ENCODE results near the gene ITPR2.
"Not testable (repeated sequence)": the region's sequence is repeated elsewhere in the genome, so short reads cannot be mapped to it uniquely, and the experiment has no call there.

The ITPR2 gene

GRCh38 chr12:26699237-26699636, 133.8 kb downstream of the ITPR2 start:
- DNase-seq, result no peak

- no peak for DNase-seq
Measured at GRCh38 chr12:26698186-26698585, 134.8 kb downstream of the ITPR2 start.

GRCh38 chr12:26697217-26697616, 135.8 kb downstream of the ITPR2 start:
- DNase-seq, result no peak

GRCh38 chr12:26696613-26697092, 136.3 kb downstream of the ITPR2 start:
- no peak for DNase-seq

GRCh38 chr12:26696048-26696612, 136.9 kb downstream of the ITPR2 start:
- DNase-seq, result no peak

GRCh38 chr12:26694402-26694801, 138.6 kb downstream of the ITPR2 start:
- no peak for DNase-seq

- DNase-seq, result no peak
Measured at GRCh38 chr12:26692407-26692806, 140.6 kb downstream of the ITPR2 start.

- no peak for DNase-seq
Measured at GRCh38 chr12:26691234-26691970, 141.6 kb downstream of the ITPR2 start.

- no peak for DNase-seq
Measured at GRCh38 chr12:26690601-26691000, 142.4 kb downstream of the ITPR2 start.

GRCh38 chr12:26689281-26689841, 143.6 kb downstream of the ITPR2 start:
- no peak for DNase-seq

GRCh38 chr12:26688344-26688904, 144.6 kb downstream of the ITPR2 start:
- no peak for DNase-seq

GRCh38 chr12:26686408-26686807, 146.6 kb downstream of the ITPR2 start:
- no peak for DNase-seq

- no peak for DNase-seq
Measured at GRCh38 chr12:26684101-26684500, 148.9 kb downstream of the ITPR2 start.

- no peak for DNase-seq
Measured at GRCh38 chr12:26683443-26683842, 149.6 kb downstream of the ITPR2 start.

- DNase-seq, result no peak
Measured at GRCh38 chr12:26680727-26681455, 152.1 kb downstream of the ITPR2 start.

- no peak for DNase-seq
Measured at GRCh38 chr12:26678697-26679660, 154.0 kb downstream of the ITPR2 start.

GRCh38 chr12:26671487-26671886, 161.5 kb downstream of the ITPR2 start:
- DNase-seq, result not testable (repeated sequence)

GRCh38 chr12:26668847-26669246, 164.1 kb downstream of the ITPR2 start:
- no peak for DNase-seq

- no peak for DNase-seq
Measured at GRCh38 chr12:26668230-26668629, 164.8 kb downstream of the ITPR2 start.

- DNase-seq, result no peak
Measured at GRCh38 chr12:26666286-26666685, 166.7 kb downstream of the ITPR2 start.

- no peak for DNase-seq
Measured at GRCh38 chr12:26661399-26661798, 171.6 kb downstream of the ITPR2 start.

GRCh38 chr12:26659930-26660329, 173.1 kb downstream of the ITPR2 start:
- no peak for DNase-seq
